IMR-90 (cell line): ENCODE results near the gene PRSS22.

Experiments used
- BHLHE40 ChIP-seq: fragments of 150-350 bp; IDR thresholded peaks from 2 replicates; pipeline ENCODE4 v1.6.1; 2016; ENCODE audit warnings: mild to moderate bottlenecking, low read depth, low read length
- CTCF ChIP-seq: conservative IDR thresholded peaks from 2 replicates; pipeline ENCODE4 v1.5.1; 2012; ENCODE audit warnings: mild to moderate bottlenecking, low read depth, low read length, improper control_type of control experiment
- NFE2L2 ChIP-seq: fragments of 150-350 bp; IDR thresholded peaks from 2 replicates; pipeline ENCODE4 v1.6.1; 2016; ENCODE audit warnings: low read depth, mild to moderate bottlenecking, low read length
- RCOR1 ChIP-seq: IDR thresholded peaks from 2 replicates; pipeline ENCODE4 v1.6.1; 2012; ENCODE audit warnings: mild to moderate bottlenecking, low read length, improper control_type of control experiment; ENCODE audit not compliant: insufficient replicate concordance

- TF ChIP-seq CTCF (no peak), RCOR1 (no peak), BHLHE40 (peak; percentile 80; the same call in 1 of the 2 replicates), NFE2L2 (no peak)
Observed at GRCh38 chr16:2882650-2883457, 24.9 kb upstream of the PRSS22 start, which contains the start of gene FLYWCH2.
